ENCODE measurements around the gene TSACC.
"Not testable (repeated sequence)": the region's sequence is repeated elsewhere in the genome, so short reads cannot be mapped to it uniquely, and the experiment has no call there.

TSACC gene

GRCh38 chr1:156347331-156347730 is 9.0 kb downstream of the TSACC start:
- DNase-seq = peak; percentile 67

- DNase-seq = not testable (repeated sequence)
Observed at GRCh38 chr1:156352481-156352880, 14.2 kb downstream of the TSACC start.

- DNase-seq = no peak
Observed at GRCh38 chr1:156356262-156356874, 18.0 kb downstream of the TSACC start.

- DNase-seq = no peak
Observed at GRCh38 chr1:156356875-156357534, 18.7 kb downstream of the TSACC start.

GRCh38 chr1:156357977-156358376 is 19.7 kb downstream of the TSACC start:
- no peak for DNase-seq

GRCh38 chr1:156358641-156359040 is 20.3 kb downstream of the TSACC start:
- DNase-seq = no peak

GRCh38 chr1:156359249-156359648 is 20.9 kb downstream of the TSACC start:
- DNase-seq = no peak

- DNase-seq = peak; percentile 8
Observed at GRCh38 chr1:156359973-156360372, 21.6 kb downstream of the TSACC start.

GRCh38 chr1:156360534-156360933 is 22.2 kb downstream of the TSACC start:
- no peak for DNase-seq

- DNase-seq = no peak
Observed at GRCh38 chr1:156365754-156366153, 27.4 kb downstream of the TSACC start.

GRCh38 chr1:156366378-156367166 is 28.2 kb downstream of the TSACC start:
- no peak for DNase-seq

- no peak for DNase-seq
Observed at GRCh38 chr1:156367383-156368156, 29.2 kb downstream of the TSACC start.

GRCh38 chr1:156368157-156368658 is 29.9 kb downstream of the TSACC start:
- DNase-seq = no peak

GRCh38 chr1:156368889-156369684 is 30.8 kb downstream of the TSACC start, which contains the start of gene RHBG:
RHBG (plus strand) TSS chr1:156369211; CDS start chr1:156369250, 39 bp downstream.
- DNase-seq = no peak

GRCh38 chr1:156369685-156370286 is 31.5 kb downstream of the TSACC start:
- not testable (repeated sequence) for DNase-seq

GRCh38 chr1:156371553-156372264 is 33.4 kb downstream of the TSACC start:
- DNase-seq = no peak

- no peak for DNase-seq
Observed at GRCh38 chr1:156372265-156372586, 33.9 kb downstream of the TSACC start.

GRCh38 chr1:156372876-156373275 is 34.5 kb downstream of the TSACC start:
- no peak for DNase-seq

- DNase-seq = no peak
Observed at GRCh38 chr1:156373546-156373945, 35.2 kb downstream of the TSACC start.

- no peak for DNase-seq
Observed at GRCh38 chr1:156376146-156376545, 37.8 kb downstream of the TSACC start.
